Keratinocyte (primary cell): Measurements from ENCODE around the gene ZNF396. TPM values are rescaled to one million over a fixed set of nuclear protein-coding genes. Genes with fewer than 3 reads are reported as not detected.

ENCODE experiments used
- DNase-seq: peaks from one replicate; pipeline ENCODE4 v3.0.0-alpha.2; 2011; ENCODE audit warnings: low read depth, missing footprints, low spot score
- FAIRE-seq: peaks from 2 replicates; lab custom pipeline; 2011; peaks lifted over from hg19 to GRCh38; lab: Jason Lieb, UNC
- H2AFZ ChIP-seq: 2 replicates; pipeline ENCODE4 v1.6.0; 2012; ENCODE audit warnings: low read length, control low read depth, inconsistent platforms; ENCODE audit not compliant: control insufficient read depth
- H3K27ac ChIP-seq: 2 replicates; pipeline ENCODE4 v1.5.1; 2011; ENCODE audit warnings: low read length; ENCODE audit not compliant: control insufficient read depth, insufficient read depth
- H3K27me3 ChIP-seq: 3 replicates; pipeline ENCODE4 v1.6.0; 2011; ENCODE audit warnings: low read length; ENCODE audit not compliant: control insufficient read depth, insufficient read depth; ENCODE audit errors: extremely low read depth
- H3K36me3 ChIP-seq, 2 experiments: 2 replicates in 1 of 2; 3 replicates in 1 of 2; pipeline ENCODE4 v1.5.1; 2011; ENCODE audit warnings: low read length in 2 of 2, mild to moderate bottlenecking in 1 of 2; ENCODE audit not compliant: control insufficient read depth in 2 of 2, insufficient read depth in 2 of 2; ENCODE audit errors: extremely low read depth in 1 of 2
- H3K4me1 ChIP-seq: 3 replicates; pipeline ENCODE4 v1.5.1; 2011; ENCODE audit warnings: low read length; ENCODE audit not compliant: control insufficient read depth, insufficient read depth; ENCODE audit errors: extremely low read depth
- H3K4me2 ChIP-seq: 3 replicates; pipeline ENCODE4 v1.6.0; 2011; ENCODE audit warnings: low read depth, low read length; ENCODE audit not compliant: control insufficient read depth, insufficient read depth; ENCODE audit errors: extremely low read depth
- H3K4me3 ChIP-seq, 3 experiments: fragments of 200-600 bp in 1 of 3; sonication (generic) in 1 of 3; 2 replicates in 2 of 3; 3 replicates in 1 of 3; pipeline ENCODE4 v1.5.1; 2011 to 2016; ENCODE audit warnings: low read length in 3 of 3, mild to moderate bottlenecking in 3 of 3, control low read depth in 2 of 3, inconsistent platforms in 1 of 3, low read depth in 1 of 3, mixed read lengths in 1 of 3, mixed run types in 1 of 3, moderate library complexity in 1 of 3; ENCODE audit not compliant: control insufficient read depth in 2 of 3, insufficient read depth in 2 of 3; ENCODE audit errors: extremely low read depth in 1 of 3
- H3K79me2 ChIP-seq: 2 replicates; pipeline ENCODE4 v1.6.0; 2012; ENCODE audit warnings: low read length; ENCODE audit not compliant: control insufficient read depth, insufficient read depth
- H3K9ac ChIP-seq: 3 replicates; pipeline ENCODE4 v1.6.0; 2011; ENCODE audit warnings: low read length; ENCODE audit not compliant: control insufficient read depth, insufficient read depth; ENCODE audit errors: extremely low read depth
- H3K9me1 ChIP-seq: 3 replicates; pipeline ENCODE4 v1.6.0; 2011; ENCODE audit warnings: low read length; ENCODE audit not compliant: control insufficient read depth, insufficient read depth; ENCODE audit errors: extremely low read depth
- H3K9me3 ChIP-seq: 2 replicates; pipeline ENCODE4 v1.5.1; 2012; ENCODE audit warnings: low read depth, low read length; ENCODE audit not compliant: control insufficient read depth
- H4K20me1 ChIP-seq: 3 replicates; pipeline ENCODE4 v1.6.0; 2011; ENCODE audit warnings: low read length; ENCODE audit not compliant: control insufficient read depth, insufficient read depth; ENCODE audit errors: extremely low read depth
- CTCF ChIP-seq, 3 experiments: IDR thresholded peaks in 1 of 3; conservative IDR thresholded peaks in 1 of 3; optimal IDR thresholded peaks in 1 of 3; 2 replicates in 2 of 3; 3 replicates in 1 of 3; pipeline versions ENCODE3 to v1.5.1; 2011; ENCODE audit warnings: low read length in 3 of 3, mild to moderate bottlenecking in 3 of 3, moderate library complexity in 2 of 3, control low read depth in 1 of 3, inconsistent platforms in 1 of 3; ENCODE audit not compliant: insufficient read depth in 2 of 3; ENCODE audit errors: extremely low read depth in 1 of 3
- EZH2 ChIP-seq: IDR thresholded peaks from one replicate; pipeline ENCODE4 v1.6.1; 2012; ENCODE audit warnings: inconsistent platforms, mild to moderate bottlenecking, low read length, moderate library complexity
- dilution Hi-C: fragments of 300-500 bp; cut with MboI; formaldehyde crosslinking; loops from one replicate; pipeline ENCODE4 v1.7.0; 2020; ENCODE audit warnings: low sequenced_read_pairs; ENCODE audit not compliant: extremely low pct_ligation_motif_present
- polyA plus RNA-seq, 5 experiments: library from polyadenylated mRNA; depleted of rRNA in 3 of 5; stranded (reverse) in 3 of 5; stranded (forward) in 1 of 5; unstranded in 1 of 5; fragments of >200 nt; gene quantifications; 1 replicate in 1 of 5; 2 replicates in 3 of 5; 3 replicates in 1 of 5; pipeline versions ENCODE4 v1.2.1 to v1.2.3, GENCODE V29; 2011 to 2012; ENCODE audit warnings: missing spikeins in 2 of 5, low read depth in 1 of 5, low replicate concordance in 1 of 5

ZNF396 gene
- polyA plus RNA-seq, 1 donor (not counting 4 experiments of a cell fraction or from before 2014, with no cell fraction given) = 0.49 TPM

- DNase-seq (no peak), FAIRE-seq (no peak)
- Histone ChIP-seq H3K4me3 (no peak overlapping the region), H3K4me2 (no peak overlapping the region), H3K9me1 (no peaks in the 10 kb centered on the region), H3K9me3 (no peaks in the 10 kb centered on the region), H3K9ac (no peak overlapping the region), H3K36me3 (no peaks in the 10 kb centered on the region), H3K27ac (no peak overlapping the region), H3K4me1 (peaks cover 3% of the 10 kb centered on the region), H4K20me1 (no peaks in the 10 kb centered on the region), H3K27me3 (no peaks in the 10 kb centered on the region), H3K79me2 (no peaks in the 10 kb centered on the region), H2AFZ (no peak overlapping the region)
- dilution Hi-C loops = no loop called here
- no peak for TF ChIP-seq CTCF (optimal IDR thresholded peaks at IDR 0.05 in 1 of 3, IDR thresholded peaks at IDR 0.05 in 1 of 3, conservative IDR thresholded peaks at IDR 0.05 in 1 of 3; ENCODE audit: extremely low read depth in 1 of 3, insufficient read depth in 2 of 3, low read length in 3 of 3)
- TF ChIP-seq EZH2 = no peak
Observed at GRCh38 chr18:35383136-35383535, 6.0 kb upstream of the ZNF396 start.

GRCh38 chr18:35379421-35379820 is 2.3 kb upstream of the ZNF396 start:
- dilution Hi-C loops = no loop called here
- H4K20me1 ChIP-seq = no peaks in the 10 kb centered on the region
- H3K9ac ChIP-seq = no peak overlapping the region
- peaks cover 6% of the 10 kb centered on the region for H3K27me3 ChIP-seq
- H3K27ac ChIP-seq = no peak overlapping the region
- no peak overlapping the region for H3K4me2 ChIP-seq
- TF ChIP-seq CTCF (optimal IDR thresholded peaks at IDR 0.05 in 1 of 3, IDR thresholded peaks at IDR 0.05 in 1 of 3, conservative IDR thresholded peaks at IDR 0.05 in 1 of 3; ENCODE audit: extremely low read depth in 1 of 3, insufficient read depth in 2 of 3, low read length in 3 of 3) (no peak), EZH2 (no peak)
- H3K9me1 ChIP-seq = no peaks in the 10 kb centered on the region
- DNase-seq (no peak), FAIRE-seq (no peak)
- no peaks in the 10 kb centered on the region for H3K9me3 ChIP-seq
- no peaks in the 10 kb centered on the region for H3K36me3 ChIP-seq
- H2AFZ ChIP-seq = no peak overlapping the region
- H3K4me1 ChIP-seq = peaks cover 10% of the 10 kb centered on the region
- no peaks in the 10 kb centered on the region for H3K79me2 ChIP-seq
- no peak overlapping the region for H3K4me3 ChIP-seq
